ENCODE data around the gene C16orf87. TPM values are rescaled to one million over a fixed set of nuclear protein-coding genes. Genes with fewer than 3 reads are reported as not detected.

The C16orf87 gene
- polyA plus RNA-seq, 3 donors, result 6.1 to 9.7 (median 7.6) TPM

- Histone ChIP-seq H3K36me3 (replicated peaks in 1 of 2; ENCODE audit: control insufficient read depth in 1 of 2, insufficient read depth in 2 of 2, low read length in 2 of 2) (no peaks in the 10 kb centered on the region), H3K9ac (ENCODE audit: insufficient read depth, low read length, poor library complexity, severe bottlenecking) (no peak overlapping the region), H3K27ac (ENCODE audit: low read depth in 1 of 2, low read length in 2 of 2) (no peak overlapping the region), H3K27me3 (ENCODE audit: control insufficient read depth in 2 of 2, insufficient read depth in 2 of 2, low read length in 2 of 2) (no peaks in the 10 kb centered on the region), H3K4me2 (replicated peaks; ENCODE audit: extremely low read depth, low read length, poor library complexity, severe bottlenecking) (no peak overlapping the region), H3K4me3 (replicated peaks in 1 of 3; ENCODE audit: low read depth in 2 of 3, low read length in 3 of 3) (no peak overlapping the region), H3K9me3 (replicated peaks in 1 of 2; ENCODE audit: control insufficient read depth in 1 of 2, insufficient read depth in 1 of 2, low read length in 2 of 2) (peaks cover 0 to 11% of the 10 kb centered on the region in 2 donors), H3K4me1 (ENCODE audit: control insufficient read depth in 1 of 2, insufficient read depth in 2 of 2, low read length in 2 of 2) (peaks cover 8 to 13% of the 10 kb centered on the region in 2 donors), H2AFZ (ENCODE audit: insufficient read depth, low read depth, low read length, poor library complexity, severe bottlenecking) (no peak overlapping the region), H3K79me2 (ENCODE audit: insufficient read depth, low read length) (no peaks in the 10 kb centered on the region), H4K20me1 (ENCODE audit: insufficient read depth, low read length) (no peaks in the 10 kb centered on the region)
- Mint-ChIP-seq H3K36me3 (no peaks in the 10 kb centered on the region), H3K4me1 (peaks cover 20% of the 10 kb centered on the region), H3K9me3 (peaks cover 4 to 25% (median 8%) of the 10 kb centered on the region in 7 donors), H3K27ac (no peak overlapping the region), H3K4me3 (no peak overlapping the region), H3K27me3 (ENCODE audit: low read depth in 3 of 3) (peaks cover 0 to 4% (median 1%) of the 10 kb centered on the region in 3 donors)
- WGBS (ENCODE audit: insufficient coverage), result no CpG with 5 or more reads among the region's 3 CpGs
- TF ChIP-seq CTCF (IDR thresholded peaks at IDR 0.05), result no peak
- intact Hi-C loops (cut with micrococcal nuclease), result no loop called here
- DNase-seq, result no peak
These were observed 56.2 kb downstream of the C16orf87 start for GRCh38 chr16:46774743-46775177.

GRCh38 chr16:46772463-46772862 is 58.5 kb downstream of the C16orf87 start:
- H3K27me3 Mint-ChIP-seq (ENCODE audit: low read depth in 3 of 3), result peaks cover 0 to 4% (median 1%) of the 10 kb centered on the region in 3 donors
- H3K4me1 Mint-ChIP-seq, result peaks cover 20% of the 10 kb centered on the region
- H3K27ac Mint-ChIP-seq, result no peak overlapping the region
- no peak overlapping the region for H2AFZ ChIP-seq (ENCODE audit: insufficient read depth, low read depth, low read length, poor library complexity, severe bottlenecking)
- no peak overlapping the region for H3K4me3 Mint-ChIP-seq
- no peaks in the 10 kb centered on the region for H4K20me1 ChIP-seq (ENCODE audit: insufficient read depth, low read length)
- H3K27ac ChIP-seq (ENCODE audit: low read depth in 1 of 2, low read length in 2 of 2), result no peak overlapping the region
- H3K9me3 Mint-ChIP-seq, result peaks cover 0 to 6% (median 0%) of the 10 kb centered on the region in 7 donors
- H3K9ac ChIP-seq (ENCODE audit: insufficient read depth, low read length, poor library complexity, severe bottlenecking), result no peak overlapping the region
- H3K27me3 ChIP-seq (ENCODE audit: control insufficient read depth in 2 of 2, insufficient read depth in 2 of 2, low read length in 2 of 2), result no peaks in the 10 kb centered on the region
- WGBS (ENCODE audit: insufficient coverage), result 86% methylated on average over 1 of the region's 4 CpGs
- peaks cover 8 to 13% of the 10 kb centered on the region in 2 donors for H3K4me1 ChIP-seq (ENCODE audit: control insufficient read depth in 1 of 2, insufficient read depth in 2 of 2, low read length in 2 of 2)
- DNase-seq, result no peak
- intact Hi-C loops (cut with micrococcal nuclease), result no loop called here
- no peak overlapping the region for H3K4me2 ChIP-seq (replicated peaks; ENCODE audit: extremely low read depth, low read length, poor library complexity, severe bottlenecking)
- H3K36me3 Mint-ChIP-seq, result no peaks in the 10 kb centered on the region
- no peaks in the 10 kb centered on the region for H3K79me2 ChIP-seq (ENCODE audit: insufficient read depth, low read length)
- no peak overlapping the region for H3K4me3 ChIP-seq (replicated peaks in 1 of 3; ENCODE audit: low read depth in 2 of 3, low read length in 3 of 3)
- no peaks in the 10 kb centered on the region for H3K9me3 ChIP-seq (replicated peaks in 1 of 2; ENCODE audit: control insufficient read depth in 1 of 2, insufficient read depth in 1 of 2, low read length in 2 of 2)
- TF ChIP-seq CTCF (IDR thresholded peaks at IDR 0.05), result no peak
- H3K36me3 ChIP-seq (replicated peaks in 1 of 2; ENCODE audit: control insufficient read depth in 1 of 2, insufficient read depth in 2 of 2, low read length in 2 of 2), result no peaks in the 10 kb centered on the region
